K562 (cell line): ENCODE results near the gene ZNF641. TPM values are rescaled to one million over a fixed set of nuclear protein-coding genes. Genes with fewer than 3 reads are reported as not detected.
A peak's percentile ranks its signal among the peaks of the same experiment; 100 is the strongest.

Source experiments
- ATAC-seq: fragments of 200-7000 bp; cut with Tn5 transposase; 3 replicates; pipeline ENCODE4 v1.9.1; 2020; ENCODE audit warnings: moderate library complexity
- BruUV-seq: library from RNA; stranded (reverse); fragments of 400-500 nt; replicated peaks from 2 replicates; lab custom pipeline; 2021; lab: Mats Ljungman, UMichigan
- CTCF ChIA-PET: fragments of 300-600 bp; formaldehyde crosslinking; extraction: SDS; loops from one replicate; lab custom pipeline; 2021; ENCODE audit warnings: low intra/inter-chr PET ratio; lab: Yijun Ruan, JAX
- POLR2A ChIA-PET: fragments of 300-600, 350-650 bp; sonication (Branson Sonifier 250); formaldehyde crosslinking; extraction: SDS; loops from one replicate; lab custom pipeline; 2021; ENCODE audit warnings: antibody characterized with exemption, inconsistent platforms; lab: Yijun Ruan, JAX
- DNase-seq, 4 experiments: peaks; one replicate each; pipeline versions ENCODE4 v3.0.0 to v3.0.0-alpha.2; 2011 to 2018; ENCODE audit warnings: low spot score in 3 of 4, mixed read lengths in 3 of 4; ENCODE audit errors: extremely low read depth in 1 of 4
- FAIRE-seq: peaks from 2 replicates; lab custom pipeline; 2011; peaks lifted over from hg19 to GRCh38; lab: Jason Lieb, UNC
- H2AFZ ChIP-seq: 2 replicates; pipeline ENCODE4 v1.6.0; 2011; ENCODE audit warnings: low read depth, low read length, control low read depth, inconsistent platforms
- H3K27ac ChIP-seq: fragments of 200-600 bp; 3 replicates; pipeline ENCODE4 v1.8.0; 2011; ENCODE audit warnings: low read depth, mild to moderate bottlenecking, control low read depth, inconsistent platforms, low read length, moderate library complexity, mixed read lengths; ENCODE audit errors: extremely low read depth
- H3K27me3 ChIP-seq, 2 experiments: fragments of 300-600 bp in 1 of 2; 2 replicates in 1 of 2; 3 replicates in 1 of 2; pipeline versions ENCODE4 v1.6.0 to v1.8.0; 2011; ENCODE audit warnings: inconsistent platforms in 2 of 2, low read length in 2 of 2, mild to moderate bottlenecking in 1 of 2, mixed read lengths in 1 of 2, moderate library complexity in 1 of 2; ENCODE audit not compliant: control insufficient read depth in 2 of 2, insufficient read depth in 2 of 2
- H3K36me3 ChIP-seq: fragments of 300-600 bp; 3 replicates; pipeline ENCODE4 v1.8.0; 2011; ENCODE audit warnings: mild to moderate bottlenecking, low read length, inconsistent platforms; ENCODE audit not compliant: control insufficient read depth, insufficient read depth
- H3K4me1 ChIP-seq, 2 experiments: fragments of 200-600 bp in 1 of 2; replicated peaks in 1 of 2; 2 replicates in 1 of 2; 3 replicates in 1 of 2; pipeline versions ENCODE4 v1.5.1 to v1.8.0; 2011; ENCODE audit warnings: inconsistent platforms in 2 of 2, low read length in 2 of 2, mild to moderate bottlenecking in 1 of 2, mixed read lengths in 1 of 2, moderate library complexity in 1 of 2; ENCODE audit not compliant: control insufficient read depth in 2 of 2, insufficient read depth in 2 of 2
- H3K4me2 ChIP-seq: 2 replicates; pipeline ENCODE4 v1.6.1; 2011; ENCODE audit warnings: low read length, control low read depth, inconsistent platforms, mixed read lengths; ENCODE audit not compliant: insufficient read depth
- H3K4me3 ChIP-seq: fragments of 200-600 bp; sonication (generic), shearing (Covaris generic); 2 replicates; pipeline ENCODE4 v1.5.1; 2016; ENCODE audit warnings: control low read depth, inconsistent platforms
- H3K79me2 ChIP-seq: fragments of 200-600 bp; 3 replicates; pipeline ENCODE4 v1.8.0; 2011; ENCODE audit warnings: low read length, inconsistent platforms; ENCODE audit not compliant: control insufficient read depth, insufficient read depth
- H3K9ac ChIP-seq, 2 experiments: 2 replicates each; pipeline versions ENCODE4 v1.6.0 to v1.6.1; 2011; ENCODE audit warnings: low read depth in 2 of 2, low read length in 2 of 2, control low read depth in 1 of 2, inconsistent platforms in 1 of 2, mild to moderate bottlenecking in 1 of 2, mixed read lengths in 1 of 2; ENCODE audit not compliant: insufficient read depth in 1 of 2
- H3K9me1 ChIP-seq: one replicate; pipeline ENCODE4 v1.6.0; 2011; ENCODE audit warnings: inconsistent platforms, mild to moderate bottlenecking, low read length, moderate library complexity; ENCODE audit not compliant: control insufficient read depth, insufficient read depth
- H3K9me3 ChIP-seq: replicated peaks from 2 replicates; pipeline ENCODE4 v1.5.1; 2011; ENCODE audit warnings: low read depth, low read length, inconsistent platforms; ENCODE audit not compliant: control insufficient read depth, insufficient read depth
- H4K20me1 ChIP-seq: replicated peaks from 2 replicates; pipeline ENCODE4 v1.6.1; 2011; ENCODE audit warnings: low read length, inconsistent platforms, mixed read lengths; ENCODE audit not compliant: control insufficient read depth, insufficient read depth
- CREB3 ChIP-seq: fragments of 450-650 bp; conservative IDR thresholded peaks from 2 replicates; pipeline ENCODE4 v1.6.1; 2016; ENCODE audit warnings: missing genetic modification characterization, low read depth, mild to moderate bottlenecking, missing compliant biosample characterization, moderate library complexity
- NR2C1 ChIP-seq, 2 experiments: fragments of 450-650 bp; IDR thresholded peaks; 2 replicates each; pipeline ENCODE4 v1.6.1; 2017; ENCODE audit warnings: mild to moderate bottlenecking in 2 of 2, antibody characterized with exemption in 1 of 2, inconsistent platforms in 1 of 2, missing compliant biosample characterization in 1 of 2, missing genetic modification characterization in 1 of 2
- TCF7 ChIP-seq: sonication (generic); IDR thresholded peaks from 2 replicates; pipeline ENCODE4 v1.6.1; 2016; ENCODE audit warnings: antibody characterized with exemption, borderline replicate concordance
- TSHZ1 ChIP-seq: fragments of 250-450 bp; sonication (Bioruptor Pico); IDR thresholded peaks from 2 replicates; pipeline ENCODE4 v1.4.0; 2020; ENCODE audit warnings: mild to moderate bottlenecking, moderate library complexity
- ZNF277 ChIP-seq: fragments of 250-450 bp; sonication (Bioruptor Pico); IDR thresholded peaks from 2 replicates; pipeline ENCODE4 v1.8.0; 2022; ENCODE audit warnings: inconsistent platforms, mild to moderate bottlenecking, moderate library complexity, borderline replicate concordance
- ZNF407 ChIP-seq: fragments of 450-650 bp; IDR thresholded peaks from 2 replicates; pipeline ENCODE4 v1.6.1; 2016; ENCODE audit warnings: low read depth
- ZNF551 ChIP-seq: fragments of 250-450 bp; sonication (Bioruptor Pico); IDR thresholded peaks from 2 replicates; pipeline ENCODE4 v1.5.0; 2021; ENCODE audit warnings: mild to moderate bottlenecking, moderate library complexity
- WGBS: fragments of 100-300 bp; shearing (Covaris generic); methylation state at CpG from one replicate; pipeline ENCODE4 v1.1.6; 2016; ENCODE audit warnings: low coverage, mixed read lengths; ENCODE audit not compliant: insufficient coverage; ENCODE audit errors: missing lambda C conversion rate; 5-methylcytosine and 5-hydroxymethylcytosine counted together
- in situ Hi-C: fragments of 300-500 bp; cut with MboI; formaldehyde crosslinking; loops from 4 replicates; pipeline ENCODE4 v1.15.0; 2018; ENCODE audit warnings: inconsistent platforms, mixed read lengths
- intact Hi-C: fragments of 100-400 bp; cut with micrococcal nuclease; formaldehyde crosslinking; loops from 2 replicates; pipeline ENCODE4 v1.14.2; 2022
- polyA plus RNA-seq, 8 experiments: library from polyadenylated mRNA; depleted of rRNA in 4 of 8; stranded (reverse) in 5 of 8; unstranded in 3 of 8; fragments of >200 nt; fragmentation: Nextera tagmentation in 2 of 8; fragmentation: Illumina TruSeq in 1 of 8; extraction: Ambion mirVana in 2 of 8; extraction: Trizol in 1 of 8; gene quantifications; 2 replicates each; pipeline versions ENCODE4 v1.2.1 to v1.2.3, GENCODE V29; 2011 to 2014; ENCODE audit warnings: inconsistent platforms in 1 of 8, missing spikeins in 1 of 8
- total RNA-seq, 7 experiments: library from RNA; depleted of rRNA in 6 of 7; stranded (reverse); fragments of >200 nt in 6 of 7; fragmentation: Illumina TruSeq in 2 of 7; extraction: Trizol in 2 of 7; gene quantifications; 2 replicates each; pipeline versions ENCODE4 v1.2.1 to v1.2.3, GENCODE V29; 2011 to 2021; ENCODE audit warnings: low replicate concordance in 1 of 7

Gene ZNF641
- total and polyA plus RNA-seq, 9 of the 15 experiments (the other 6 are each of a cell fraction or from before 2014, with no cell fraction given), result 2.5 to 15.6 (median 9.2) TPM

GRCh38 chr12:48336564-48336963 lies 14.2 kb downstream of the ZNF641 start:
- Histone ChIP-seq H3K9ac (no peak overlapping the region), H3K4me3 (no peak overlapping the region), H3K9me3 (no peaks in the 10 kb centered on the region), H3K36me3 (no peaks in the 10 kb centered on the region), H2AFZ (no peak overlapping the region), H4K20me1 (no peaks in the 10 kb centered on the region), H3K79me2 (no peaks in the 10 kb centered on the region), H3K4me1 (no peaks in the 10 kb centered on the region), H3K27me3 (no peaks in the 10 kb centered on the region), H3K9me1 (no peaks in the 10 kb centered on the region), H3K4me2 (no peak overlapping the region), H3K27ac (no peak overlapping the region)
- ATAC-seq, result peak; percentile 79
- ChIA-PET POLR2A (no interaction called here), CTCF (no interaction called here)
- peak; percentile 87 for FAIRE-seq
- 26% methylated on average over 4 of the region's 4 CpGs for WGBS
- BruUV-seq, result no TSS peak
- intact Hi-C loops (loop anchor here (5.0 kb wide), 1 partner anchor 116 kb away; no protein-coding TSS in a partner anchor), in situ Hi-C loops (no loop called here)
- DNase-seq, result peak in 2 of 4 experiments; percentile 23 to 40
- TF ChIP-seq TCF7 (no peak), ZNF277 (CRISPR knock-in tag) (no peak), ZNF407 (no peak), TSHZ1 (no peak), CREB3 (tag) (no peak), ZNF551 (CRISPR knock-in tag) (no peak), NR2C1 (IDR thresholded peaks at IDR 0.05) (no peak), NR2C1 (tag; IDR thresholded peaks at IDR 0.05) (no peak)
